ENCODE measurements around the gene C6orf89.
"Not testable (repeated sequence)": the region's sequence is repeated elsewhere in the genome, so short reads cannot be mapped to it uniquely, and the experiment has no call there.

The C6orf89 gene

GRCh38 chr6:36888115-36888643, 2.4 kb downstream of the C6orf89 start:
- DNase-seq (ENCODE audit: low read depth in 2 of 2), result no peak

DNA sequence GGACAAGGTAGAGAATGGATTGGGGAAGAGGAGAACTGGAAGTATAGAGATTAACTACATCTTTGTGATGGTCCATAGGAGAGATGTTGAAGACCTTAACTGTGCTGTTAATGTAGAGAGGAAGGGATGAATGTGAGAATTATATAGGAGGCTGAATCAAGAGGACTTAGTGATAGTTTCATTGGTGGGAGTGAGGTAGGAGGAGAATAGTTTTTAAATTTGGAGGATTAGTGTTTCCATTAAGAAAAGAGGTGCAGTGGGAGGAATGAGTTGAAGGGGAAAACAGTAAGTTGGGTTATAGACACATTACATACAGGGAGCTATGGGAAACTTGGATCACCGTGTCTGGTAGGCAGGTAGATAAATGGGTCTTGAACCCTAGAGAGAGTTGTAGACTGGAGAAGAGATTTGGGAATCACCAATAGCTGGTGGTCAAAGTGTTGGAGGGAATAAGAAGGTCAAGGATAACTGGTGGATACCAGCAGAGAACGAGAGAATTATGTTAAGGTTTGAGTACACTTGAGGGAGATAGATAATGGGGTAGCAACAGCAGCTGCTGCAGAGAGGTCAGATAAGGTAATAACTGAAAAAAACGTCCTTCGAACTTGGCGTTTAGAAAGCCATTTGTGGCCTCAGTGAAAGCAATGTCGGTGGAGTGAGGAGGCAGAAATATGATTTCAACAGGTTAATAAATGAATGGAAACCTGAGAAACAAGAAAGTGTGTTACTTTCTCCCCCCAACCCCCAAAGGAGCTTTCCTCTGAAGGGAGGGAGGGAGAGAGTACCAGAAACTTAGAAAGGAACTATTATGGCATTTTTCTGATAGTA, 3.1 kb downstream of the C6orf89 start:
- no peak for DNase-seq (ENCODE audit: low read depth in 2 of 2)

DNA sequence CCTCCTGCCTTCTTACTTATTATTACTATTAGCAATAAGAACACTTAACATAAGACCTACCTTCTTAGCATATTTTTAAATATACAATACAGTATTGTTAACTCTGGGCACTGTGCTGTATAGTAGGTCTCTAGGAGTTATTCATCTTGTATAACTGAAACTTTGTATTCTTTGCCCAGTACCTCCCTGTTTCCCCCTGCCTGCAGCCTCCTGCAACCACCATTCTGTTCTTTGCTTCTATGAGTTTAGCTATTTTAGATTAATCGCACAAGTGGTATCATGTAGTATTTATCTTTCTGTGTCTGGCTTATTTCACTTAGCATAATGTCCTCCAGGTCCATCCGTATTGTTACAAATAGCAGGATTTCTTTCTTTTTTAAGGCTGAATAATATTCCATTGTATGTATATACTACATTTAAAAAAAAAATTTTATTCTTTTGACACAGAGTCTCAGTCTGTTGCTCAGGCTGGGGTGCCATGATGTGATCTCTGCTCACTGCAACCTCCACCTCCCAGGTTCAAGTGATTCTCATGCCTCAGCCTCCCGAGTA, 4.4 kb downstream of the C6orf89 start:
- DNase-seq (ENCODE audit: low read depth in 2 of 2), result no peak

- not testable (repeated sequence) for DNase-seq (ENCODE audit: low read depth in 2 of 2)
These were observed 5.4 kb downstream of the C6orf89 start for GRCh38 chr6:36891153-36891552.

GRCh38 chr6:36893976-36894932, 8.5 kb downstream of the C6orf89 start:
- no peak for DNase-seq (ENCODE audit: low read depth in 2 of 2)

DNA sequence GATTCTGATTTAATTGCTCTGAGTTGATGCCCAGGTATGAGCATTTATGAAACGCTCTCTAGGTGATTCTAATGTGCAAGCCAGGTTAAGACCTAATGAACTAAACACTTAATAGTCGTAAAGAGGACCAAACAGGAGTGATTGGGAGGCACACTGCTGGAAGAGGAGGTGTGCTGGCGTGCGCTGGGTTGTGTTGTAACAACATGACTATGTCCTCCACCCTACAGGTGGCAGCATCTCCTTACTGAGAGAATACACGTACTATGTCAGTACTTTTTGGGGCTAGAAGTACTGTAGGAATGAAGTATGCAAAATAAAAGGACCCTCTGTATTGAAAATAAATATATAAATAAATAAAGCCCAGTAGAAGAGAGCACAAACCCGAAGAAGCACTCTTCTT, 11.9 kb downstream of the C6orf89 start:
- no peak for DNase-seq (ENCODE audit: low read depth in 2 of 2)

DNA sequence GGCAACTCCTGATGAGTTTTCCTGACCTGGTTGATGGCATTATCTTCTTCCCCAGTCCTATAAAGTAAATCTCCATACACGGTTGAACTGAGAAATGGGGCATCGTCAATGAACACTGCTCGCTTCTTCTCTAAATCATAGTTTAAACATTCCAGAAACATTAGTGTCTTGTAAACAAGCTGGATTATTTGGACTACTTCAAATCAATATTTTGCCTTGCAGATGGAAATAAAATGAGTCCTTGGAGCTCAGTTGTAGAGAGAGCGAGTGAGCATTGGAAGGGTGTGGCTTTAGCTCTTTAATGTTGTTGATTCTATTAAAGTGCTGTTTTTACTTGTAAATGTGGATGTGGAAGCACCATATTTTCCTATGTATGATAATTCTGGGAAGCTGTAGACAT, 18.4 kb downstream of the C6orf89 start:
- no peak for DNase-seq (ENCODE audit: low read depth in 2 of 2)

GRCh38 chr6:36904851-36905393, 19.2 kb downstream of the C6orf89 start:
- no peak for DNase-seq (ENCODE audit: low read depth in 2 of 2)

DNA sequence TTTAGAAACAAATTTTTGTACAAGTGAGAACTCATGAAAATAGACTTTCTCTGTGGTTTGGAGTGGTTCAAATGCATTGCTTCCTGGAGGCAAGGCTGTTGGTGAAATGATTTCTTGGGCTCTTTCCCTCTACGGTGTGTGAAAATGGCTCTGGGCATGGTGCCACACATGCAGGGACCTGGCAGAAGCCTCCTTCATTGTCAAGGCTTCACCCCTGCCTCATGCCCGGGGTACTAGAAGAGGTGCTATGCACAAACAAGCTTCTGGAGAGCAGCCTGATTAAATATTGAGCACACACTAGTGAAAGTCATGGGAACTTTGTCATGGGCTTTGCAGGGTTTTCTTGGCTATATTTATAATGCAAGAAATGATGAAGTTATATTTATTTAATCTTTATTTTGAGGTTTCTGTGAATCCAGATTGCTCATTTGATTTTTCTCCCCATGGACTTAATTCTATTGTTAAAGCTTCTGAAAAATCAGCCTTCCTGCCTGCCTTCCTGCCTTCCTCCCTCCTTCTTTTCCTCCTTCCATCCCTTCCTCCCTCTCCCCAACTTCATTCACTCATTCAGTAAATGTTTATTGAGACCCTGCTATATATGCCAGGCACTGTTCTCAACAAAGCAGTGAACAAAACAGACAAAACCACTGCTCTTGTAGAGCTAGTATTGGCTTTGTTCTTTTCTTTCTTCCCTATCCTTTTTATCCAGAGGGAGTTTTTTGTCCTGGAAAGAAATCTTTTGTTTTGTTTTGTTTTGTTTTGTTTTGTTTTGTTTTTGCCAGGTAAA, 21.0 kb downstream of the C6orf89 start:
- no peak for DNase-seq (ENCODE audit: low read depth in 2 of 2)

GRCh38 chr6:36907781-36908180, 22.0 kb downstream of the C6orf89 start:
- DNase-seq (ENCODE audit: low read depth in 2 of 2), result no peak

DNA sequence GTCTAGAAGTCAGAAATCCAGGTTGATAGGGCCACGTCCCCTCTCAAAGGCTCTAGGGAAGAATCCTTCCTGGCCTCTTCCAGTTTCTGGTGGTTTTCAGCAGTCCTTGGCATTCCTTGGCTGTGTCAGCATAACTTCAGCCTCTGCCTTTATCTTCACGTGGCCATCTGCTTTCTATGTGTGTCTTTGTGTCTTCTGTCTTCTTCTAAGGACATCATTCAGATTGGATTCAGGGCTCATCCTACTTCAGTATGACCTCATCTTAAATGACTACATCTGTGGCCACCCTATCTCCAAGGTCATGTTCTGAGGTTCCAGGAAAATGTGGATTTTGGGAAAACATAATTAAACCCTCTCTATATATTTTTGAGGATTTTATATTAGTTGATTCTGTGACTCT, 23.0 kb downstream of the C6orf89 start:
- no peak for DNase-seq (ENCODE audit: low read depth in 2 of 2)

- no peak for DNase-seq (ENCODE audit: low read depth in 2 of 2)
These were observed 26.3 kb downstream of the C6orf89 start for GRCh38 chr6:36912030-36912454.

DNA sequence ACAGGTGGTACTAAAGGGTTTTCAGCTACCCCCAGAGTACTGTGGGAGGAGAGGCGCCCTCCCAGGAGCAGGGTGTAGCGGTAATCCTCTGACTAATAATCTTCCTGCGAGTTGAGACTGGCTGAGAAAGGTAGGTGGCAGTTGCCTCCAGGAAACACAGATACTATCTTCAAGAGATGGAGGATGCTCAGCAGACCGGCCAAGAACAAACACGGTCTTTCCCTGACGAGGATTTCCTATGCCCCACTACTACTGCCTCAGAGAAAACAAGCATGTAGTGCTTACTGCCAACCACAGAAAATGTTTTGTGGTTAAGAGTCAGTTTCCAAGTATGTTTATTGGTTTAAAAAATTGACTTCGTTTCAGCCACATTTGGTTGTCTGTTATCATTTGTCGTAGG, 26.8 kb downstream of the C6orf89 start:
- peak; percentile 69 to 71 for DNase-seq (ENCODE audit: low read depth in 2 of 2)

GRCh38 chr6:36913082-36913481, 27.3 kb downstream of the C6orf89 start:
- DNase-seq (ENCODE audit: low read depth in 2 of 2), result no peak

DNA sequence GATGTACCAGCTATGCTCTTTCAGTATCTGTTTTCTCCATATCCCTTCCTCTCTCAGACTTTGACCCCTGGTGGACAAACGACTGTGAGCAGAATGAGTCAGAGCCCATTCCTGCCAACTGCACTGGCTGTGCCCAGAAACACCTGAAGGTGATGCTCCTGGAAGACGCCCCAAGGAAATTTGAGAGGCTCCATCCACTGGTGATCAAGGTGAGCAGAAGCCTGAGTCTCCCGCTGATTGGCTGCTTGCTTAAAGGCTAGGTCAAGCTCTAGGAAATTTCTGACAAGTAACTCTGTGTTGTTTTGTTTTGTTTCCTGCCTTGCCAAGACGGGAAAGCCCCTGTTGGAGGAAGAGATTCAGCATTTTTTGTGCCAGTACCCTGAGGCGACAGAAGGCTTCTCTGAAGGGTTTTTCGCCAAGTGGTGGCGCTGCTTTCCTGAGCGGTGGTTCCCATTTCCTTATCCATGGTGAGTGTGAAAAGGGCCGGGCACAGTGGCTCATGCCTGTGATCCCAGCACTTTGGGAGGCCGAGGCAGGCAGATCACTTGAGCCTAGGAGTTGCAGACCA, 28.6 kb downstream of the C6orf89 start:
- no peak for DNase-seq (ENCODE audit: low read depth in 2 of 2)

DNA sequence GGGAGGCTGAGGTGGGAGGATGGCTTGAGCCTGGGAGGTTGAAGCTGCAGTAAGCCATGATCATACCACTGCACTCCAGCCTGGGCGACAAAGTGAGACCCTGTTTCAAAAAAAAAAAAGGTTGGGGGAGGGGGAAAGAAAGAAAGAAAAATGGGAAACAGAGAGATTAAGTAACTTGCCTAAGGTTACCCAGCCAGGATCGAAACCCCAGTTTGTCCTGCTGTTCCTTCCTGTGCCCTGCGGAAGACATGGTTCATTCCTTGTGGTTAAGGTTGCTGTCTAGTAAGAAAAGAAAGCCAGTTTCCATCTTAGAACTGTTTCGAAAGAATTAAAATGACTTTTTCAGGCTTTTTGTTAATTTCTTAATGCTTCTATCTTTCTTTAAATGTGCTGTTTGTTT, 29.8 kb downstream of the C6orf89 start:
- DNase-seq (ENCODE audit: low read depth in 2 of 2), result no peak

- no peak for DNase-seq (ENCODE audit: low read depth in 2 of 2)
These were observed 30.4 kb downstream of the C6orf89 start for GRCh38 chr6:36916126-36916525.

- DNase-seq (ENCODE audit: low read depth in 2 of 2), result peak; percentile 81 to 85
These were observed 31.9 kb downstream of the C6orf89 start for GRCh38 chr6:36917541-36918193.

GRCh38 chr6:36920049-36920448, 34.3 kb downstream of the C6orf89 start:
- DNase-seq (ENCODE audit: low read depth in 2 of 2), result no peak

- no peak for DNase-seq (ENCODE audit: low read depth in 2 of 2)
These were observed 34.8 kb downstream of the C6orf89 start for GRCh38 chr6:36920546-36920945.

Data from fibroblast of skin of left biceps (primary cell).